Stromal cell of bone marrow (primary cell): ENCODE data around the gene TPP2.

Source experiments
- DNase-seq: peaks from one replicate; pipeline ENCODE4 v3.0.0-alpha.2; 2012; ENCODE audit warnings: low read depth

The TPP2 gene

DNA sequence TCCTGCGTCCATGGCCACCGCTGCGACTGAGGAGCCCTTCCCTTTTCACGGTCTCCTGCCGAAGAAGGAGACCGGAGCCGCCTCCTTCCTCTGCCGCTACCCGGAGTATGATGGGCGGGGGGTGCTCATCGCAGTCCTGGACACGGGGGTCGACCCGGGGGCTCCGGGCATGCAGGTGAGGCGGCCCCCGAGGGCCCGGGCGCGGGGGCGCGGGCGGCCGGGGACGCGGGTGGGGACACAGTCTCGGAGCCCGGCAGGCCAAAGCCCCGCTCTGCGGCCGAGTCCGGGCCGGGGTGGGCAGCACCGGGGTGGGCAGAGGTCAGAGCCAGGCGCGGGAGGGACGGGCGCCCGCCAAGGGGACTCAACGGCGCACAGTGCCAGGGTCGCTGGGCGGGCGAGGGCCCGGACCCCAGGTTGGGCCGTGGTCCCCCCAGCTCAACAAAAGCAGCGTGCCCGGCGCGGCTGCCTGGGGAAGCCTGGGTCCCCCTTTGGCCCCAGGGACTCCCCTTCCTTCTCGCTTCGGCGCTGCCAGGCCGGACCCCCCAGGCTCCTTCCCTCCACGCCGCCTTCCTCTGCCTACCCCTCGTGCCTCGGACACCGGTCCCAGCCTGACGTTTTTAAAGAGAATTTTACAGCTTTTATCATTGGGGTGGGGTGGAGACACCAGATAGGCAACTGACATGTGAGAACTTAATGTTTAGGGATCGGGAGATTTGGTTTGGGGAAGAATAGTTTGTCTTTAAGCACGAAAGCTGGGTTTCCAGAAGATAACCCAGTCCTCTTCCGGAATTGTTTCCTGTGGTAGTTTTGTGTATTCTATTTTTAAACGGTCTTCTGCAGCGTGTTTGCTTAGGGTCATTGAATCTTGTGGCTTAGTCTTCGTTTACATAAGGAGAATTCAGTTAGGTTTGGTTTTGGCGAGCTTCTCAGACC, 509 bp downstream of the TPP2 start:
- no peak for DNase-seq

GRCh38 chr13:102598061-102598460, 1.3 kb downstream of the TPP2 start:
- DNase-seq: no peak

GRCh38 chr13:102599426-102600012, 2.7 kb downstream of the TPP2 start:
- no peak for DNase-seq

GRCh38 chr13:102606537-102607309, 9.9 kb downstream of the TPP2 start:
- DNase-seq: no peak

DNA sequence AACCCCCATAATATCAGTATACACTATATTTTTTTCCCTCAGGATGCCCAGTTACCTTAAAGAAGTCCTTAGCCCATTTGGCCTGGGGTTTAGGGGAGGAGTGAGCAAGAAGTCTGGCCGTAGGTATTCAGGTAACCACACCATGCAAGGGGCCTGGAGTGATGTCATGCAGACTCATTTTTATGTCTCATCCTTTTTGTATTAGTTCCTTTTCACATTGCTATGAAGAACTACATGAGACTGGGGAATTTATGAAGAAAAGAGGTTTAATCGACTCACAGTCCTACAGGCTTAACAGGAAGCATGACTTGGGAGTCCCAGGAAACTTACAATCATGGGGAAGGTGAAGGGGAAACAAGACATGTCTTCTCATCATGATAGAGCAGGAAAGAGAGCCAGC, 12.2 kb downstream of the TPP2 start:
- no peak for DNase-seq

GRCh38 chr13:102609696-102610095, 12.9 kb downstream of the TPP2 start:
- DNase-seq: no peak

- no peak for DNase-seq
These were observed 13.6 kb downstream of the TPP2 start for GRCh38 chr13:102610296-102610895.

DNA sequence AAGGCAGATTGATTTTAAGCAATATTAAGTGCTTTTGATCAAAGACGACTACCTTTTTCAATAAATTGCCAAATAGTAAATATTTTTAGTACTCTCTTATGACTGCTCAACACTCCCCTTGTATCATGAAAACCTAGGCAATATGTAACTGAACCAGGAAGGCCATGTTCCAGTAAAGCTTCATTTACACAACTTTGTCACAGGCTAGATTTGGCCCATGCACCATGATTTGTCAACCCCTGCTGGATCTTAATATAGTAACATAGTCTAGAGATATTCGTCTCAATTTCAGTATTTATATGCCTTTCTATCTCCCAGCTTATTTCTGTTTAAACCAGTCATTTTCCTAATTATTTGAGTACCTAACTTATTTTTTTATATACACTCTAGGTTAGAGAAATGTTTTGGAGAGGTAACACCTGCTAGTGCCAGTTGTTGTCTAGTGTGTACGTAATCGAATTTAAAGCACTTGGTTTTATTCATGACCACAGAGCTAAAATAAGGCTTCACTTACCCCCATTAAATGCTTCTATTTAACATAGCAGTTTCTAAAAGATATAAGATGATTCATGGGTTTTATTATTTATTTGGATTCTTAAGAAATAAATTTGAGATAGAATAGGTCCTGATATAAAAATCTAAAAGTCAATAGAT, 21.0 kb downstream of the TPP2 start:
- DNase-seq: no peak

- DNase-seq: no peak
These were observed 23.7 kb downstream of the TPP2 start for GRCh38 chr13:102620516-102620915.

DNA sequence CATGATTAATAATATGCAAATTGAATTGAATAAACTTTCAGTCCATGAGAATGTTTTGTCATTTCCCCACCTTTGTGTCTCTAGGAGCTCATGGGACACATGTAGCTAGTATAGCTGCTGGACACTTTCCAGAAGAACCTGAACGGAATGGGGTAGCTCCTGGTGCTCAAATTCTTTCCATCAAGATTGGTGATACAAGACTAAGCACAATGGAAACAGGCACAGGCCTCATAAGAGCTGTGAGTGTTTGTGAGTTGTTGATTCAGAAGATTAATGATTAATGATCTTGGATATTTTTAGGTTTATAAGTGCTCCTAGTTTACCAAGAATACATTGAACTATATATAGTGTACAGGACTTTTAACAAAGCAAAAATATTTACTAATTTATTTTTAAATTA, 30.1 kb downstream of the TPP2 start:
- DNase-seq: no peak

GRCh38 chr13:102628559-102628958, 31.8 kb downstream of the TPP2 start:
- no peak for DNase-seq

DNA sequence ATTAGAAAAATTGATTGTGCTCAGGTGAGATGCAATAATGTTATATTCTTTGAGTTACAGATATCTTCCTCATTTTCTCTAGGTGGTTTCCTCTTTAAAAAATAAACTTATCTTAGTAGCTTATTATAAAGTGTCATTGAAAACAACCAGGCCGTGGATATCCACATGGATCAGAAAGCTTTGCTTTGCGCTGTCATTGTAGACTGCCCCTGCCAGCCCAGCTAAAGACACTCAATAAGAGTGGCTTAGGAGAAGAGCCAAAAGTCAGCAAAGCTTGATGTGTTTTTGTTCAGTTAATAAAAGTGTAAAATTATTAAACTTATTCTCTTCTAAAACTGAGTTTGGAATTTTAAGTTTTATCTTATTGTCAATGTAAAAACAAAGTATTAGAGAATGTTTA, 34.4 kb downstream of the TPP2 start:
- no peak for DNase-seq

DNA sequence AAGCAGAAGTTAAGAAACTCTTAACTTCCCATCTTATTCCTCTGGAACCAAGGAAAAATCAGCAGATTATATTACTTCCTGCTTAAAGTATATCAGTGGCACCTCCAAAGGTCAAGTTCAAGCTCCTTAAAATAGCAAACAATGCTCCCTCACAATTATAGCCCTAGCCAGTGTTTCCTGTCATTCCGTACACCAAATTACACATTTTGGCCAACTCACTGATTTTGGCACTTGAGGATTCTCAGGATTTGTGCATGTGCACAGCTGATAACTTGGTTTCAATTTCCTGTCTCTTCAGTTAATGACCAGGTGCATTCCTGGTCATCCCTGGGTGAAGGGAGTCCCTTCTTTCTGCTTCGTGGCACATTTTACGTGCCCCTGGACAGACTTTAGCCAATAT, 42.0 kb downstream of the TPP2 start:
- DNase-seq: no peak

DNA sequence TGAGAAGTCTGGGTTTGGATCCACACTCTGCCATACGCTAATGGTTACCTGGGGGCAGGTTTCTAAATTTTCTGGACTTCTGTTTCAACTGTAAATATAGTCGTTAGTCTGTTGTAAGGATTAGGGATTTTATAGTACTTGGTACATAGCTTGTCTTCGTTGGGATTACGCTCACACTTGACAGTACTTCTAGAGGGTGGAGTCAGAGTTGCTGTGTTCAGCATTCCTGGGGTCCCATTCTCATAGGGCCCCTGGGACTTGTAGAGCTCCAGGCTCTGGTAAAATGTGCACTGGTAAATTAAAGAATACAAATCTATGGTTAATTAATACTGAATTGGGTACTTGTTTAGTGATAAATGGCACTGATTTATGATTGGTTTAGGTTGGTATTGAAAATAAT, 45.2 kb downstream of the TPP2 start:
- DNase-seq: no peak

GRCh38 chr13:102642475-102642874, 45.7 kb downstream of the TPP2 start:
- DNase-seq: no peak

- DNase-seq: no peak
These were observed 46.9 kb downstream of the TPP2 start for GRCh38 chr13:102643656-102644055.

- no peak for DNase-seq
These were observed 48.9 kb downstream of the TPP2 start for GRCh38 chr13:102645701-102646100.

GRCh38 chr13:102648046-102648445, 51.3 kb downstream of the TPP2 start:
- no peak for DNase-seq

- DNase-seq: no peak
These were observed 53.7 kb downstream of the TPP2 start for GRCh38 chr13:102650444-102650843.

- peak; percentile 13 for DNase-seq
These were observed 54.6 kb downstream of the TPP2 start for GRCh38 chr13:102651392-102651791.

DNA sequence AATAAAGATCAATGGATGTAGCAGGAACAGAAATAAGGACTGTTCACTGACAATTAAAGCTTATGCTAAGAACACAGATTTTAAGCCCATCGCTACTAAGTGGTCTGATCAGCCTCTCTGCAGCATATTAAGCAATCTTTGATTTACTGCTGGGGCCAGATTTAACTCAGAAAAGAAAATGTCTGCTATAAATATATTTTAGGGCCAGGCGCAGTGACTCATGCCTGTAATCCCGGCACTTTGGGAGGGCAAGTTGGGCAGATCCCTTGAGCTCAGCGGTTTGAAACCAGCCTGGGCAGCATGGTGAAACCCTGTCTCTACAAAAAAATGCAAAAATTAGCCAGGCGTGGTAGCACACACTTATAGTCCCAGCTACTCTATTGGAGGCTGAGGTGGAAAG, 55.1 kb downstream of the TPP2 start:
- peak; percentile 38 for DNase-seq

DNA sequence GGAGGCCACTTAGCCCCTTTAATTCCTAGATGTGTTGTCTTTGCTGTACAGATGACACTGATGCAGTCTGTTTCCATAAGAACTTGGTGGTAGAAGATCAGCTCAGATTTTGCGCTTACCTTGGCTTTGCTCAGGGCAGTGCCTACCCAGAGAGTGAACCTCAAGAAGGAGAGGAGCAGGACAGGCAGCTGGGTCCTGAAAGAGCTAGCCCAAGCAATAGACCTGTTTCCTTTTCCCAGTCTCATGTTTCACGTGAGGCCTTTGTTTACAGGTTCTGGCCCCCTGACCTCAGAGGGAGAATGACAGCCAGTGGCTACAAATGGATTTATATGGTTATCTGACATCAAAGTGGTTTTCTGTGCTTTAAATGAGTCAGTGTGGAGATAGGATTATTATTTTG, 58.0 kb downstream of the TPP2 start:
- no peak for DNase-seq
